Measurements from ENCODE around the gene STX8. TPM values are rescaled to one million over a fixed set of nuclear protein-coding genes. Genes with fewer than 3 reads are reported as not detected.
"Not testable (repeated sequence)": the region's sequence is repeated elsewhere in the genome, so short reads cannot be mapped to it uniquely, and the experiment has no call there.

The STX8 gene, protein sequence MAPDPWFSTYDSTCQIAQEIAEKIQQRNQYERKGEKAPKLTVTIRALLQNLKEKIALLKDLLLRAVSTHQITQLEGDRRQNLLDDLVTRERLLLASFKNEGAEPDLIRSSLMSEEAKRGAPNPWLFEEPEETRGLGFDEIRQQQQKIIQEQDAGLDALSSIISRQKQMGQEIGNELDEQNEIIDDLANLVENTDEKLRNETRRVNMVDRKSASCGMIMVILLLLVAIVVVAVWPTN
- 10 to 100 TPM; 75.2 to 75.8 TPM for total RNA-seq

DNA sequence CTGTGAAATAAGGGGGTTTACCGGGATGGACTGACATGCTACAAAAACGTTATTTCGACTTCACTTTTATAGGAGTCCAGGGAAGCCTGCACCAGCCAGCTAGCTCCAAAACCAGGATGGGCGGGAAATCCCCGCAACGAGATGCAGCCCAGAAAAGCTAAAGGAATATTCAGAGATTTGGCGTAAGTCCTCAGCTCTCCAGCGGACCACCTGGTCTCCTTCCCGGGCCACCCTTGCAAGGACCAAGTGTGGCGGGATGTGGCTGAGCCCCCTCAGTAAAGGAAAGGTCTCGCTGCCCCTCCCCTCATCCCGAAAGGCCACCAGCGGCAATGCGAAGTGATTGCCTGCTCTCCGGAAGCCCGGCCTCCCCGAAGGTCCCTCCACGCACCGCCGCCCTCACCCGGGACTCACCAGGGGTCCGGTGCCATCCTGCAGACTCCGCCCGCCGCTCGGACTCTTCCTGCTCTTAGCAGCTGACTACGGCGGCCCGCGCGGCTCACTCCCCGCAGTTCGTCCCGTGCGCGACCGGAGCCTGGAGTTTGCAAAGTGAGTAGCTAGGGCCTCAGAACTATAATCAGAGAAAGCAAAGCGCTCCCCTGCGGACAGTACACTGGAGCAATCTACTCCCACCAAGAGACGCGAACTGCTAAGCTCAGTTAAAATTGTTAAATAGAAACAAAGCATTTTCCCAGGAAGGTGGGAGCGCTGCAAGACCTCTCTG is at the start of gene STX8:
Gene STX8 (minus strand): TSS at position 440 of the 721 bp plus-strand sequence. CDS start 12 bp downstream, at position 428.
- Mint-ChIP-seq H3K9me3 (no peaks in the 10 kb centered on the region), H3K27ac (peak within 1 kb of the TSS; percentile 82), H3K4me1 (ENCODE audit: low read depth) (peaks cover 25% of the 10 kb centered on the region), H3K4me3 (peak within 1 kb of the TSS; percentile 98), H3K36me3 (no peaks in the 10 kb centered on the region), H3K27me3 (no peaks in the 10 kb centered on the region)
- intact Hi-C loops (cut with micrococcal nuclease) = loop anchor here (10.0 kb wide), 1 partner anchor 169 kb away; no protein-coding TSS in a partner anchor
- ChIA-PET CTCF (interaction anchor here (0.6 to 3.4 kb wide), 8 partner anchors 19 to 193 kb away, joined by 3 to 22 read pairs (median 4); partner anchors contain the start of gene USP43), POLR2A (interaction anchor here (1.1 kb wide), 1 partner anchor 26 kb away, joined by 4 read pairs; no protein-coding TSS in a partner anchor)
- DNase-seq = peak; percentile 91

DNA sequence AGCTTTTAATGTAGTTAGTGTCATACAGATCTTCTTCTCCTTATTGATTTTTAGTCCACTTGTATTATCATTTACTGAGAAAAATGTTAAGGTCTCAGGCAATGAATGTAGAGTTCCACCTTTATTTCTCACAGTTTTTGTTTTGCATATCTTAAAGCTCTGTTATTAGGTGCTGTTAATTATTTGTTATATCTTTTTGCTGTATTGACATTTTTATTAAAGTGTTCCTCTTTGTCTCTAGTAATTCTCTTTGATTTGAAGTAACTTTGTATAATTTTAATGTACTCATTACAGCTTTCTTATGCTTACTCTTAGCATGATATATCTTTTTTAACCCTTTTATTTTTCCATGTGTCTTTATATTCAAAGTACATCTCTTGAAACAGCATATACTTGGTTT is 47.3 kb upstream of the STX8 start:
- CTCF ChIA-PET = no interaction called here
- POLR2A ChIA-PET = no interaction called here
- H3K27me3 Mint-ChIP-seq = no peaks in the 10 kb centered on the region
- H3K4me3 Mint-ChIP-seq = no peak overlapping the region
- peaks cover 1% of the 10 kb centered on the region for H3K36me3 Mint-ChIP-seq
- intact Hi-C loops (cut with micrococcal nuclease) = no loop called here
- H3K4me1 Mint-ChIP-seq (ENCODE audit: low read depth) = no peaks in the 10 kb centered on the region
- no peak overlapping the region for H3K27ac Mint-ChIP-seq
- peaks cover 29% of the 10 kb centered on the region for H3K9me3 Mint-ChIP-seq
- DNase-seq = no peak

DNA sequence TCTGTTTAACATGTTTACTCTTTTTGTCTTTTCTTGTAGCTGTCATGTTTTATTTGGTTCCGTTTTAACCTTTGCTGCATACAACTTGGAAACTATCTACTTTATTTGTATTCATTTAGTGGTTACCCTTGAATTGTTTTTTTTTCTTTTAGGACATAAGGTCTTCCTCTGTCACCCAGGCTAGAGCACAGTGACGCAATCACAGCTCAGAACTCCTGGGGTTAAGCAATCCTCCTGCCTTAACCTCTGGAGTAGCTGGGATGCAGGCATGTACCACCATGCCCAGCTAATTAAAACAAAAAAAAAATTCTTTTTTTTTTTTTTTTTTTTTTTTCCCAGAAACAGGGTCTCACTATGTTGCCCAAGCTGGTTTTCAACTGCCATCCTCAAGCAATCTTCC is 39.9 kb upstream of the STX8 start:
- POLR2A ChIA-PET = no interaction called here
- Mint-ChIP-seq H3K27ac (no peak overlapping the region), H3K4me3 (no peak overlapping the region)

GRCh38 chr17:9612006-9612405 is 36.4 kb upstream of the STX8 start:
- Mint-ChIP-seq H3K4me3 (no peak overlapping the region), H3K27ac (no peak overlapping the region), H3K36me3 (no peaks in the 10 kb centered on the region), H3K4me1 (ENCODE audit: low read depth) (no peaks in the 10 kb centered on the region), H3K9me3 (no peaks in the 10 kb centered on the region), H3K27me3 (peaks cover 8% of the 10 kb centered on the region)
- CTCF ChIA-PET = no interaction called here
- intact Hi-C loops (cut with micrococcal nuclease) = no loop called here
- POLR2A ChIA-PET = no interaction called here
- DNase-seq = no peak

More for the DNA sequence above, 39.9 kb upstream of the STX8 start:
- no peak for DNase-seq
- no peaks in the 10 kb centered on the region for H3K9me3 Mint-ChIP-seq
- peaks cover 8% of the 10 kb centered on the region for H3K27me3 Mint-ChIP-seq
- CTCF ChIA-PET = no interaction called here
- H3K36me3 Mint-ChIP-seq = no peaks in the 10 kb centered on the region
- no peaks in the 10 kb centered on the region for H3K4me1 Mint-ChIP-seq (ENCODE audit: low read depth)
- intact Hi-C loops (cut with micrococcal nuclease) = no loop called here

GRCh38 chr17:9611557-9611956 is 35.9 kb upstream of the STX8 start:
- no peaks in the 10 kb centered on the region for H3K4me1 Mint-ChIP-seq (ENCODE audit: low read depth)
- ChIA-PET CTCF (no interaction called here), POLR2A (no interaction called here)
- no peaks in the 10 kb centered on the region for H3K9me3 Mint-ChIP-seq
- intact Hi-C loops (cut with micrococcal nuclease) = no loop called here
- no peak for DNase-seq
- H3K27ac Mint-ChIP-seq = no peak overlapping the region
- H3K36me3 Mint-ChIP-seq = no peaks in the 10 kb centered on the region
- no peak overlapping the region for H3K4me3 Mint-ChIP-seq
- H3K27me3 Mint-ChIP-seq = peaks cover 8% of the 10 kb centered on the region

DNA sequence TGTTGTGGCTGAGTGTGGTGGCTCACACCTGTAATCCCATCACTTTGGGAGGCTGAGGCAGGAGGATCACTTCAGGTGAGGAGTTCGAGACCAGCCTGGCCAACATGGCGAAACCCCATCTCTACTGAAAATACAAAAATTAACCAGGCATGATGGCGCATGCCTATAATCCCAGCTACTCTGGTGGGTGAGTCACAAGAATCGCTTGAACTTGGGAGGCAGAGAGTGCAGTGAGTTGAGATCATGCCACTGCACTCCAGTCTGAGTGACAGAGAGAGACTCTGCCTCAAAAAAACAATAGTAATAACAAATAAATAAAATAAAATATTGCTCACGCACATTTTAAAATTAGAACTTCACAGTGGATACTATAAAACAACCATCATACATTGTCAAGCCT is 31.4 kb upstream of the STX8 start:
- intact Hi-C loops (cut with micrococcal nuclease); H3K4me3 Mint-ChIP-seq; H3K4me1 Mint-ChIP-seq (ENCODE audit: low read depth); DNase-seq; H3K9me3 Mint-ChIP-seq; H3K36me3 Mint-ChIP-seq; POLR2A ChIA-PET; H3K27me3 Mint-ChIP-seq; CTCF ChIA-PET; H3K27ac Mint-ChIP-seq: not testable (repeated sequence)

DNA sequence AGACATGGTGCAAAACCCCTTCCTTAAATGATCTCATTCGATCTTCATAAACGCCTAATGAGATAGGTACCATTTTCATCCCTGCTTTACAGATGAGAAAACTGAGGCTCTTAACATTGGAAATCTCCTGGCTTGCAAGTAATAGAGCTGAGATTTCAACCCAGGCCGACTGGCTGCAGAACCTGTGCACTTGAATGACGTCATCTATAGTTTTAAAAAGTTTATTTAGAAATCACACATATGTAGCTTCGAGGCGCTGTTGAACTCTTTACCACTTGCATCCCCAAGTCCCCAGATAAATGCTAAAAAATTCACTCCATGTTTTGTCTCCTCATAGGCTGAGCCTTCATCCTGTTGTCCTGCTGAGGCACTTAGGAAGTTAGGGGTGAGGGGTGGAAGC is 30.8 kb upstream of the STX8 start:
- no peaks in the 10 kb centered on the region for H3K36me3 Mint-ChIP-seq
- H3K4me3 Mint-ChIP-seq = no peak overlapping the region
- no peaks in the 10 kb centered on the region for H3K9me3 Mint-ChIP-seq
- ChIA-PET POLR2A (no interaction called here), CTCF (no interaction called here)
- no peak overlapping the region for H3K27ac Mint-ChIP-seq
- no peaks in the 10 kb centered on the region for H3K4me1 Mint-ChIP-seq (ENCODE audit: low read depth)
- intact Hi-C loops (cut with micrococcal nuclease) = no loop called here
- no peak for DNase-seq
- peaks cover 7% of the 10 kb centered on the region for H3K27me3 Mint-ChIP-seq

DNA sequence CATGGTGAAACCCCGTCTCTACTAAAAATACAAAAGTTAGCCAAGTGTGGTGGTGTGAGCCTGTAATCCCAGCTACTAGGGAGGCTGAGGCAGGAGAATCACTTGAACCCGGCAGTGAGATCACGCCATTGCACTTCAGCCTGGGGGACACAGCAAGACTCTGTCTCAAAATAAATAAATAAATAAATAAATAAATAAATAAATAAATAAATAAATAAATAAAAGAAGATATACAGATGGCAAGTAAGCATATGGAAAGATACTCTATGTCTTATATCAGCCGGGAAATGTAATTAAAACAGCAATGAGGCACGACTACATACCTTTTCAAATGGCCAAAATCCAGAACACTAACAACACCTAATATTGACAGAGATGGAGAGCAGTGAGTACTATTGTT is 29.0 kb upstream of the STX8 start:
- H3K4me1 Mint-ChIP-seq (ENCODE audit: low read depth); H3K27ac Mint-ChIP-seq; H3K36me3 Mint-ChIP-seq; H3K9me3 Mint-ChIP-seq; POLR2A ChIA-PET; CTCF ChIA-PET; H3K27me3 Mint-ChIP-seq; DNase-seq; intact Hi-C loops (cut with micrococcal nuclease); H3K4me3 Mint-ChIP-seq: not testable (repeated sequence)

- intact Hi-C loops (cut with micrococcal nuclease) = no loop called here
- Mint-ChIP-seq H3K9me3 (no peaks in the 10 kb centered on the region), H3K27ac (no peak overlapping the region), H3K4me1 (ENCODE audit: low read depth) (no peaks in the 10 kb centered on the region), H3K36me3 (no peaks in the 10 kb centered on the region), H3K27me3 (peaks cover 18% of the 10 kb centered on the region), H3K4me3 (no peak overlapping the region)
- CTCF ChIA-PET = no interaction called here
- POLR2A ChIA-PET = no interaction called here
- DNase-seq = no peak
Observed at GRCh38 chr17:9598661-9599060, 23.0 kb upstream of the STX8 start.

DNA sequence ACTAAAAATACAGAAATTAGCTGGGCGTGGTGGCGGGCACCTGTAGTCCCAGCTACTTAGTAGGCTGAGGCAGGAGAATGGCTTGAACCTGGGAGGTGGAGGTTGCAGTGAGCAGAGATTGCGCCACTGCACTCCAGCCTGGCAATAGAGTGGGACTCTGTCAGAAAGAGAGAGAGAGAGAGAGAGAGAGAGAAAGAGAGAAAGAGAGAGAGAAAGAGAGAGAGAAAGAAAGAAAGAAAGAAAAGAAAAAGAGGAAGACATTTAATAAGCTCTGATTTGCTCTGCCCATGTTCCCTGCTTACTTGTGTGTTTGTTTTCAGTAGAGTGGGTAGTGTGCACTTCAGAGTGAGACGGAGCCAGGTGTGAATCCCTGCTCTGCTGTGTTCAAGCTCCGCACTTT is 22.0 kb upstream of the STX8 start:
- peaks cover 18% of the 10 kb centered on the region for H3K27me3 Mint-ChIP-seq
- H3K27ac Mint-ChIP-seq; H3K9me3 Mint-ChIP-seq; H3K36me3 Mint-ChIP-seq; intact Hi-C loops (cut with micrococcal nuclease); POLR2A ChIA-PET; H3K4me1 Mint-ChIP-seq (ENCODE audit: low read depth); H3K4me3 Mint-ChIP-seq; DNase-seq: not testable (repeated sequence)
- CTCF ChIA-PET = interaction anchor here (0.7 kb wide), 1 partner anchor 22 kb away, joined by 3 read pairs; no protein-coding TSS in a partner anchor

- DNase-seq = no peak
- POLR2A ChIA-PET = no interaction called here
- no peaks in the 10 kb centered on the region for H3K9me3 Mint-ChIP-seq
- no peak overlapping the region for H3K4me3 Mint-ChIP-seq
- H3K4me1 Mint-ChIP-seq (ENCODE audit: low read depth) = no peaks in the 10 kb centered on the region
- CTCF ChIA-PET = no interaction called here
- H3K36me3 Mint-ChIP-seq = no peaks in the 10 kb centered on the region
- H3K27ac Mint-ChIP-seq = no peak overlapping the region
- H3K27me3 Mint-ChIP-seq = peaks cover 13% of the 10 kb centered on the region
- intact Hi-C loops (cut with micrococcal nuclease) = no loop called here
Observed at GRCh38 chr17:9594065-9594464, 18.4 kb upstream of the STX8 start.

DNA sequence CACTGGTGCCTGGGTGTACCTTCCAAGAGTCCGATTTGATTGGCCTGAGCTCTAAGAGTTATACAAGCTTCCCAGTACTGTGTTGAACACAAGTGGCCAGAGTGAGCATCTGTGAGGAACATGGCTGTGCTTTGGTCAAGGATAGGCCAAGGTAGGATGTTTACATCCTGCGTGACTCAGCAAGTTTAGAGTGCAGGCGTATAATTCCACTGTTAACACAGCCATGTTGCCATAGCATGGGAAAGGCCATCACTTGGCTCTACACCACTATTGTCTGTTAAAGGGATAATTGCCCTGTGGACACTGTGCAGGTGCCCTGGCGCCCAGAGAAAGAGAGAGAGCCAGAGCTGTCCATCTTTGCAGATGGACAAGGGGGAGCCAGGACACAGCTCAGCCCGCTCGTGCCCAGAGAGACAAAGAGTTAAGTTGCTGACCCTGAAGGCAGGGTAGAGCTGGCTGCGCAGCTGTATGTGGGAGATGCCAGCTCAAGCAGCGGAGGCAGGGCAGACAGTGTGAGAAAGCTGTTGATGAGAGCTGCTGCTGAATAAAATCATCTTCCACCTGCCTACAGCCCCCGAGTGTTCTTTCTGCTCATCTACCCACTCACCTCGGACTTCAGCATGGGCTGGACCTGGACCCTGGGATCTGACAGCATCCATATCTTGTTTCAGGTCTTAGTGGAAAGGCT is 12.5 kb upstream of the STX8 start:
- no peak overlapping the region for H3K27ac Mint-ChIP-seq
- CTCF ChIA-PET = no interaction called here

More for the DNA sequence above, 12.5 kb upstream of the STX8 start:
- POLR2A ChIA-PET = no interaction called here
- DNase-seq = no peak
- Mint-ChIP-seq H3K27me3 (no peaks in the 10 kb centered on the region), H3K9me3 (peaks cover 12% of the 10 kb centered on the region), H3K4me1 (ENCODE audit: low read depth) (no peaks in the 10 kb centered on the region), H3K36me3 (no peaks in the 10 kb centered on the region), H3K4me3 (no peak overlapping the region)
- intact Hi-C loops (cut with micrococcal nuclease) = no loop called here

Data from activated CD4-positive, alpha-beta memory T cell treated with anti-CD3 and anti-CD28 coated beads for 36 hours (primary cell).